Activated naive CD4-positive, alpha-beta T cell treated with anti-CD3 and anti-CD28 coated beads, Interleukin-2, amount 50 U/mL, for 72 hours (primary cell): ENCODE results near the gene ULK4. TPM values are rescaled to one million over a fixed set of nuclear protein-coding genes. Genes with fewer than 3 reads are reported as not detected.
"Not testable (repeated sequence)": the region's sequence is repeated elsewhere in the genome, so short reads cannot be mapped to it uniquely, and the experiment has no call there.

Experiments
- ATAC-seq, 2 donors: fragments of 150-1000 bp; cut with Tn5 transposase; 2 replicates each; pipeline ENCODE4 v1.10.0; 2021; ENCODE audit warnings: mild to moderate bottlenecking in 2 of 2, moderate library complexity in 2 of 2
- DNase-seq, 2 donors: peaks; one replicate each; pipeline ENCODE4 v3.0.0; 2021 to 2022; ENCODE audit warnings: low spot score in 2 of 2
- H3K27ac Mint-ChIP-seq, 2 donors: one replicate each; pipeline ENCODE4 v1.8.0; 2022; ENCODE audit warnings: mild to moderate bottlenecking in 2 of 2, mixed read lengths in 2 of 2
- H3K36me3 Mint-ChIP-seq, 2 donors: one replicate each; pipeline ENCODE4 v1.8.0; 2022; ENCODE audit warnings: mixed read lengths in 2 of 2
- H3K9me3 Mint-ChIP-seq, 2 donors: one replicate each; pipeline ENCODE4 v1.8.0; 2022; ENCODE audit warnings: mixed read lengths in 2 of 2
- total RNA-seq, 2 donors: library from RNA; stranded (reverse); gene quantifications; one replicate each; pipeline ENCODE4 v1.2.3, GENCODE V29; 2022

The ULK4 gene
- 1 to 10 TPM; 8.1 to 8.9 TPM for total RNA-seq

DNA sequence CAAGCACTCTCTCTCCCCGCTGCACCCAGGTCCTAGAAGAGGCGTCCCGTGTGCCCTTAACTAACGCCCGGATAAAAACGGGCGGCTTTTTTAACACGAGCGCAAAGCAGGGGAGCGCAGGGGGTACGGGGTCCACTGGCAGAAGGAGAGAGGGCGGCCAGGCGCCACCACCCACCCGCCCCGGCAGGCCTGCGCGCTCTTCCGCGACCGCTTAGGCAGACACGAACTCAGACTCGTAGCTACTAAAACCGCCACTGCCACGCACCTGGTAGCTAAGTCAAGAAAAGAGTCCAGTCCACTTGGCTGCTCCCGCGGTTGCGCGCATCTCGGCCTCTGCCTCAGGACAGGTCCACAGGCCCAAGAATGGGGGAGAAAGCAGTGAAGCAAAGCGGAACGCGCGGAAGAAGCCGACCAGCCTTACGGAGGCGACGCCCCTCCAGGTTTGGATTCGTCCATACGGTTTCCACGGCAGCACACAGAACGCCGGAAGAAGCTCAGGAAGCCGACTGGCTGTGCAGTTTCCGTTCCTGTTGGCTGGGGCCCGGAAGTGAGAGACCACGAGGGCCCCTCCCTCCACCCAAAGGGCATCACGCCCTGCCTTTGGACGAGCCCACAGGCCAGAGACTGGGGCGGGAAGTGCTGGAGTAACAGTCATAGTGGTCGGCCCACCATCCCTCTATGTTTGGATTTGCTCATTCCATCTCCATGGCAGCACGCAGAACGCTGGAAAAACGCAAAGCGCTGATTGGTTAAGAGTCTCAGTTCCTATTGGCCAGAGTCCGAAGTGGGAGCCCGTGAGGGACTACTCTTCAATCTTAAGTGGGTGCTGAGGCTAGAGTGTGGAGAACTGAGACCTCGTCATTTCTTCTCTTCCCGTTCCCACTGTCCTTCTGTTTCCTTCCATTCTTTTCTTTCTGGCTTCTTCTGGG is at the start of gene ULK4:
TSS of gene ULK4 (minus strand) at position 353 of the 929 bp plus-strand sequence. CDS start 7,344 bp downstream, outside the sequence.
- Mint-ChIP-seq H3K9me3 (no peaks in the 10 kb centered on the region), H3K36me3 (peaks cover 0 to 10% of the 10 kb centered on the region in 2 donors), H3K27ac (peak within 1 kb of the TSS; percentile 92 to 99)
- DNase-seq (peak; percentile 91 to 99), ATAC-seq (peak; percentile 91 to 92)

DNA sequence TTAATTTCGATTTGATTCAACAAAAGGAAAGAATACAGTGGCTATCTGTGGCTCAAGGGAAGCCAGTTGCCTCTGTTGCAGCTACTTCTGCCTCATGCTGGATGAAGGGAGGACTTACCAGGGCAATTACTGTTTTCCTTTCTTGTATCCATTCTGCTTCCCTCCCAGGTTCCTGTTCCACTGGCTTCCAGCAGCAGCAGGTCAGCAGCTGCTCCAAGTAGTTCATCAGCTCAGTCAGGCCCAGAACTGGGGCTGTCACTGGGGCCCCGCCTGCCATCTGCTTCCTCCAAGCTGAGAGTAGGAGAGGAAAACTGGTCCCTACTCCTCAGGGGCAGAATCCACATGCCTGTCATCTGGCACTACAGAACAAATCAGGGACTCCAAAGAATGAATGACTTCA is 48.6 kb upstream of the ULK4 start:
- Mint-ChIP-seq H3K9me3 (no peaks in the 10 kb centered on the region), H3K36me3 (peaks cover 11 to 13% of the 10 kb centered on the region in 2 donors), H3K27ac (no peak overlapping the region)
- DNase-seq = no peak
- no peak for ATAC-seq

DNA sequence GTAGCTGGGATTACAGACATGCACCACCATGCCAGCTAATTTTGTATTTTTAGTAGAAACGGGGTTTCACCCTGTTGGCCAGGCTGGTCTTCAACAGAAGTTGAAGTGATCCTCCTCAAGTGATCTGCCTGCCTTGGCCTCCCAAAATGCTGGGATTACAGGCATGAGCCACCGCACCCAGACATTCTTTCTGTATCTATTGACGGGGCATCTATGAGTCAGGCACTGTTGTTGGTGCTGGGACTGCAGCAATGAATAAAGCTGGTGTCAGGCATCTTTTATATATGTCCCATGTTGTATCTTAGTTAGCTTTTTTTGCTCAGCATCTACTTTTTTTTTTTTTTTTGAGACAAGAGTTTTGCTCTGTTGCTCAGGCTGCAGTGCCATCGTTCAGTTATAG is 47.6 kb upstream of the ULK4 start:
- H3K9me3 Mint-ChIP-seq = no peaks in the 10 kb centered on the region
- no peak for ATAC-seq
- DNase-seq = no peak
- H3K27ac Mint-ChIP-seq = no peak overlapping the region
- peaks cover 2 to 3% of the 10 kb centered on the region in 2 donors for H3K36me3 Mint-ChIP-seq

DNA sequence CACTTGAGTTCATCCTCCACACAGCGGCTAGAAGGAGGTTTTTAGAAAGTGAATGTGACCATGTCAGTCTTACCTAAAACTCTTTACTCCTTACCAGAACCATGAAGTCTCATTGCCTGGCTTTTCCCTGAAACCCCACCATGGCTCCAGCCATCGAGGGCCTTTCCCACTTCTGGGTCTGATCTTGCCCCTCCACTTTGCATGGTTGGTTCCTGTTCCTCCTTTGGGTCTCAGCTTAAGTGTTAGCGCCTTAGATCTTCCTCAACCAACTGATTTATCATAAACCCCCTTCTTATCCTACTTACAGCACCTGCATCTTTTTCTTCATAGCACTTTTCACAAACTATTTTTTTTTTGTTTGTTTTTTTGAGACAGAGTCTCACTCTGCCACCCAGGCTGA is 45.9 kb upstream of the ULK4 start:
- DNase-seq = no peak
- peak overlapping the region in 1 of 2 donors; percentile 7 for H3K27ac Mint-ChIP-seq
- ATAC-seq = no peak
- no peaks in the 10 kb centered on the region for H3K36me3 Mint-ChIP-seq
- H3K9me3 Mint-ChIP-seq = no peaks in the 10 kb centered on the region

- ATAC-seq (no peak), DNase-seq (no peak)
- Mint-ChIP-seq H3K9me3 (peaks cover 5 to 13% of the 10 kb centered on the region in 2 donors), H3K27ac (no peak overlapping the region), H3K36me3 (peaks cover 0 to 5% of the 10 kb centered on the region in 2 donors)
Measured at GRCh38 chr3:42005401-42005800, 43.5 kb upstream of the ULK4 start.

- Mint-ChIP-seq H3K9me3 (peaks cover 5 to 13% of the 10 kb centered on the region in 2 donors), H3K36me3 (peaks cover 0 to 5% of the 10 kb centered on the region in 2 donors), H3K27ac (no peak overlapping the region)
- DNase-seq = no peak
- no peak for ATAC-seq
Measured at GRCh38 chr3:42002790-42003189, 40.9 kb upstream of the ULK4 start.

DNA sequence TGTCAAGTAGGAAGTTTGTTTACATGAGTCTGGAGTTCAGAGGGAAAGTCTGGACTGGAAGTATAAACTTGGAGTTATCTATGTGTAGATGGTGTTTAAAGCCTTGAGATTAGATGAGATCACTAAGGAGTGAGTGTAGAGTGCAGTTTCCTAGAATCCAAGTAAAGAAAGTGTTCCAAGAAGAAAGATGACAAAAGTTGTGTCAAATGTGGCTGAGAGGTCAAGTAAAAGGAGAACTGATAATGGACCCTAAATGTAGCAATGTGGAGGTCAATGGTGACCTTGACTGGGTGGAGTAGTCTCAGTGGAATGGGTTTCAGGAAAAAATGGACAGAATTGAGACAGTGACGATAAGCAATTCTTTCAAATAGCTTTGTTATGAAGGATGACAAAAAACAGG is 39.9 kb upstream of the ULK4 start:
- Mint-ChIP-seq H3K36me3 (peaks cover 0 to 5% of the 10 kb centered on the region in 2 donors), H3K9me3 (peaks cover 5 to 13% of the 10 kb centered on the region in 2 donors), H3K27ac (no peak overlapping the region)
- ATAC-seq (no peak), DNase-seq (no peak)

DNA sequence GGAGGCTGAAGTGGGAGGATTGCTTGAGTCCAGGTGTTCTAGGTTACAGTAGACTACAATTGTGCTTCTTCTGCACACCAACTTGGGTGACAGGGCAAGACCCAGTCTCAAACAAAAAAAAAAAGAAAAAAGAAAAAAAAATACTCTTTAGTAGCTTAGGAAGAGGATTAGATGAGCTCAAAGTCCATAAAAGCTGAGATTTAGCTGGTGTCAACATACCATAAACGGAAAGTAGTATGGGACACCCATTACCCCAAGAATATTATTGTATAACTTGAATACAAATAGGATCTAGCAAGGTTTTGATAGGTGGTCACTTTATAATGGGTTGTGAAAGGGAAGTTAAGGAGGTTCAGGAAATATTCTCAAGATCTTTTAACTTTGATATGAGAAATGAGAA is 38.0 kb upstream of the ULK4 start:
- peaks cover 5 to 13% of the 10 kb centered on the region in 2 donors for H3K9me3 Mint-ChIP-seq
- peaks cover 0 to 5% of the 10 kb centered on the region in 2 donors for H3K36me3 Mint-ChIP-seq
- ATAC-seq = no peak

GRCh38 chr3:41997702-41998550 is 36.0 kb upstream of the ULK4 start:
- ATAC-seq (no peak), DNase-seq (no peak)
- Mint-ChIP-seq H3K27ac (no peak overlapping the region), H3K9me3 (peaks cover 5 to 13% of the 10 kb centered on the region in 2 donors), H3K36me3 (peaks cover 0 to 5% of the 10 kb centered on the region in 2 donors)

More for the DNA sequence above, 38.0 kb upstream of the ULK4 start:
- H3K27ac Mint-ChIP-seq = no peak overlapping the region
- no peak for DNase-seq

- no peaks in the 10 kb centered on the region for H3K9me3 Mint-ChIP-seq
- ATAC-seq = no peak
- DNase-seq = no peak
Measured at GRCh38 chr3:41991437-41991836, 29.5 kb upstream of the ULK4 start.

GRCh38 chr3:41989518-41989917 is 27.6 kb upstream of the ULK4 start:
- no peaks in the 10 kb centered on the region for H3K9me3 Mint-ChIP-seq
- no peaks in the 10 kb centered on the region for H3K36me3 Mint-ChIP-seq
- DNase-seq (no peak), ATAC-seq (no peak)
- no peak overlapping the region for H3K27ac Mint-ChIP-seq

More at GRCh38 chr3:41991437-41991836, 29.5 kb upstream of the ULK4 start:
- Mint-ChIP-seq H3K27ac (no peak overlapping the region), H3K36me3 (no peaks in the 10 kb centered on the region)

- no peak overlapping the region for H3K27ac Mint-ChIP-seq
- H3K36me3 Mint-ChIP-seq = no peaks in the 10 kb centered on the region
- DNase-seq (no peak), ATAC-seq (no peak)
- no peaks in the 10 kb centered on the region for H3K9me3 Mint-ChIP-seq
Measured at GRCh38 chr3:41987627-41988026, 25.7 kb upstream of the ULK4 start.

DNA sequence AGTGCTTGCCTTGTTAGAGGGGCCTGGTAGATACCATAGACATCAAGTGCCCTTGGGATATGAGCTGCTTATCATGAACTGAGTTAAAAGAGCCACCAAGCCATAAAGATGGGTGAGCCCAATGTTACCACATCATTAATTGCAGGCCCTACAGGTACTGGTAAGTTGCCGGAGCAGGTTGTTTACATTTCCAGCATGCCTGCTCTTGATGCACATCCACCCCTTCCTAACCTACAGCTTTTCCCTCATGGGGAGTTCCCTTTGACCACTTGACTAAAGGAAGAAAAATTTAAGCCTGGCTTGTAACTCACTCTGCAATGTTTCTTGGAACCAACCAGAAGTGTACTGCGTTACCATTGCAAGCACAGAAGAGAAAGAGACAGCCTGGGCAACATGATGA is 24.7 kb upstream of the ULK4 start:
- H3K36me3 Mint-ChIP-seq = no peaks in the 10 kb centered on the region
- DNase-seq (no peak), ATAC-seq (no peak)
- H3K27ac Mint-ChIP-seq = no peak overlapping the region
- H3K9me3 Mint-ChIP-seq = no peaks in the 10 kb centered on the region

GRCh38 chr3:41985018-41985417 is 23.1 kb upstream of the ULK4 start:
- H3K27ac Mint-ChIP-seq = no peak overlapping the region

GRCh38 chr3:41983091-41983490 is 21.2 kb upstream of the ULK4 start:
- H3K9me3 Mint-ChIP-seq, DNase-seq, H3K27ac Mint-ChIP-seq, H3K36me3 Mint-ChIP-seq, ATAC-seq: not testable (repeated sequence)

More at GRCh38 chr3:41985018-41985417, 23.1 kb upstream of the ULK4 start:
- DNase-seq (no peak), ATAC-seq (no peak)
- H3K36me3 Mint-ChIP-seq = no peaks in the 10 kb centered on the region
- H3K9me3 Mint-ChIP-seq = no peaks in the 10 kb centered on the region

GRCh38 chr3:41977401-41977800 is 15.5 kb upstream of the ULK4 start:
- H3K36me3 Mint-ChIP-seq, ATAC-seq, DNase-seq, H3K27ac Mint-ChIP-seq, H3K9me3 Mint-ChIP-seq: not testable (repeated sequence)
